ENCODE measurements around the gene SPATA31D3.
"Not testable (repeated sequence)": the region's sequence is repeated elsewhere in the genome, so short reads cannot be mapped to it uniquely, and the experiment has no call there.

SPATA31D3 gene

GRCh38 chr9:81943393-81943792, at the start of gene SPATA31D3:
SPATA31D3 (plus strand) TSS chr9:81943500; CDS start chr9:81943586, 86 bp downstream.
- FAIRE-seq: not testable (repeated sequence)

GRCh38 chr9:81893929-81894328, 49.4 kb upstream of the SPATA31D3 start:
- no peak for FAIRE-seq

- no peak for FAIRE-seq
Observed at GRCh38 chr9:81894891-81895290, 48.4 kb upstream of the SPATA31D3 start.

- FAIRE-seq: no peak
Observed at GRCh38 chr9:81896070-81896469, 47.2 kb upstream of the SPATA31D3 start.

GRCh38 chr9:81898851-81899250, 44.4 kb upstream of the SPATA31D3 start:
- FAIRE-seq: no peak

- peak; percentile 75 for FAIRE-seq
Observed at GRCh38 chr9:81902196-81902595, 41.1 kb upstream of the SPATA31D3 start.

GRCh38 chr9:81902626-81903025, 40.7 kb upstream of the SPATA31D3 start:
- no peak for FAIRE-seq

- FAIRE-seq: no peak
Observed at GRCh38 chr9:81906671-81907070, 36.6 kb upstream of the SPATA31D3 start.

- FAIRE-seq: no peak
Observed at GRCh38 chr9:81912135-81912534, 31.2 kb upstream of the SPATA31D3 start.

GRCh38 chr9:81915801-81916505, 27.3 kb upstream of the SPATA31D3 start:
- no peak for FAIRE-seq

GRCh38 chr9:81918507-81918906, 24.8 kb upstream of the SPATA31D3 start:
- FAIRE-seq: not testable (repeated sequence)

GRCh38 chr9:81928305-81928704, 15.0 kb upstream of the SPATA31D3 start, which contains the start of gene SPATA31D4:
SPATA31D4 (plus strand) TSS chr9:81928428; CDS start chr9:81928514, 86 bp downstream.
- FAIRE-seq: not testable (repeated sequence)

- FAIRE-seq: not testable (repeated sequence)
Observed at GRCh38 chr9:81930147-81930546, 13.2 kb upstream of the SPATA31D3 start.

- not testable (repeated sequence) for FAIRE-seq
Observed at GRCh38 chr9:81933547-81933946, 9.8 kb upstream of the SPATA31D3 start.

- FAIRE-seq: peak; percentile 70
Observed at GRCh38 chr9:81948650-81949049, 5.3 kb downstream of the SPATA31D3 start.

- no peak for FAIRE-seq
Observed at GRCh38 chr9:81953096-81953495, 9.8 kb downstream of the SPATA31D3 start.

- no peak for FAIRE-seq
Observed at GRCh38 chr9:81955625-81956024, 12.3 kb downstream of the SPATA31D3 start.

- no peak for FAIRE-seq
Observed at GRCh38 chr9:81964218-81965171, 21.2 kb downstream of the SPATA31D3 start.

GRCh38 chr9:81968026-81968425, 24.7 kb downstream of the SPATA31D3 start:
- no peak for FAIRE-seq

- FAIRE-seq: no peak
Observed at GRCh38 chr9:81969971-81970370, 26.7 kb downstream of the SPATA31D3 start.

GRCh38 chr9:81971727-81972126, 28.4 kb downstream of the SPATA31D3 start:
- FAIRE-seq: no peak

- FAIRE-seq: no peak
Observed at GRCh38 chr9:81974764-81975163, 31.5 kb downstream of the SPATA31D3 start.

GRCh38 chr9:81976351-81976750, 33.1 kb downstream of the SPATA31D3 start:
- no peak for FAIRE-seq

GRCh38 chr9:81979196-81979595, 35.9 kb downstream of the SPATA31D3 start:
- peak; percentile 43 for FAIRE-seq

Data from endometrium (tissue), 2 donors.